Activated T-helper 17 cell treated with anti-CD3 and anti-CD28 coated beads, Interleukin-2, amount 50 U/mL, for 72 hours (primary cell): Measurements from ENCODE around the gene HES7. TPM values are rescaled to one million over a fixed set of nuclear protein-coding genes. Genes with fewer than 3 reads are reported as not detected.
A peak's percentile ranks its signal among the peaks of the same experiment; 100 is the strongest.

Experiments
- ATAC-seq: fragments of 150-1000 bp; cut with Tn5 transposase; replicated peaks from 2 replicates; pipeline ENCODE4 v1.10.0; 2021; ENCODE audit warnings: mild to moderate bottlenecking, moderate library complexity
- H3K27ac Mint-ChIP-seq: one replicate; pipeline ENCODE4 v1.8.0; 2022; ENCODE audit warnings: mixed read lengths
- H3K27me3 Mint-ChIP-seq: one replicate; pipeline ENCODE4 v1.8.0; 2022; ENCODE audit warnings: mixed read lengths
- H3K36me3 Mint-ChIP-seq: one replicate; pipeline ENCODE4 v1.8.0; 2022; ENCODE audit warnings: low read depth, mild to moderate bottlenecking, mixed read lengths
- H3K4me1 Mint-ChIP-seq: one replicate; pipeline ENCODE4 v1.8.0; 2022; ENCODE audit warnings: mixed read lengths
- H3K4me3 Mint-ChIP-seq: one replicate; pipeline ENCODE4 v1.8.0; 2022; ENCODE audit warnings: mild to moderate bottlenecking, mixed read lengths
- H3K9me3 Mint-ChIP-seq: one replicate; pipeline ENCODE4 v1.8.0; 2022; ENCODE audit warnings: mixed read lengths
- total RNA-seq, 2 donors: library from RNA; stranded (reverse); gene quantifications; one replicate each; pipeline ENCODE4 v1.2.3, GENCODE V29; 2022

HES7 gene
- total RNA-seq, 2 donors from 2014 or later = 2.9 to 10.0 TPM

GRCh38 chr17:8073627-8074484 is 50.0 kb downstream of the HES7 start:
- Mint-ChIP-seq H3K4me1 (peaks cover 20% of the 10 kb centered on the region), H3K9me3 (no peaks in the 10 kb centered on the region), H3K36me3 (no peaks in the 10 kb centered on the region), H3K4me3 (peak overlapping the region; percentile 86), H3K27ac (peak overlapping the region; percentile 73), H3K27me3 (peaks cover 27% of the 10 kb centered on the region)
- peak; percentile 94 for ATAC-seq

- Mint-ChIP-seq H3K9me3 (no peaks in the 10 kb centered on the region), H3K27me3 (peaks cover 27% of the 10 kb centered on the region), H3K4me1 (peaks cover 20% of the 10 kb centered on the region), H3K36me3 (no peaks in the 10 kb centered on the region), H3K27ac (peak overlapping the region; percentile 73), H3K4me3 (peak overlapping the region; percentile 86)
- peak; percentile 35 for ATAC-seq
Measured at GRCh38 chr17:8072729-8073461, 51.0 kb downstream of the HES7 start.

GRCh38 chr17:8072341-8072728 is 51.6 kb downstream of the HES7 start:
- Mint-ChIP-seq H3K9me3 (no peaks in the 10 kb centered on the region), H3K4me3 (peak overlapping the region; percentile 86), H3K36me3 (no peaks in the 10 kb centered on the region), H3K27me3 (peaks cover 27% of the 10 kb centered on the region), H3K27ac (no peak overlapping the region), H3K4me1 (peaks cover 20% of the 10 kb centered on the region)
- ATAC-seq = no peak

GRCh38 chr17:8071496-8071895 is 52.4 kb downstream of the HES7 start:
- no peak for ATAC-seq
- H3K4me1 Mint-ChIP-seq = peaks cover 20% of the 10 kb centered on the region
- no peaks in the 10 kb centered on the region for H3K36me3 Mint-ChIP-seq
- no peak overlapping the region for H3K27ac Mint-ChIP-seq
- H3K9me3 Mint-ChIP-seq = no peaks in the 10 kb centered on the region
- H3K27me3 Mint-ChIP-seq = peaks cover 27% of the 10 kb centered on the region
- H3K4me3 Mint-ChIP-seq = peak overlapping the region; percentile 86

Other genes with a start within 250 kb of the HES7 start
- gene CHD3, start 235.3 kb downstream of the HES7 start, total RNA-seq = 100 to 1,000 TPM; 154 to 217 TPM
- 10 to 100 TPM in 1 of 2 donors, 1 to 10 TPM in 1; 2.4 to 11.7 TPM for gene RNF227, start 207.8 kb downstream of the HES7 start, total RNA-seq
- 10 to 100 TPM in 1 of 2 donors, 1 to 10 TPM in 1; 8.6 to 11.9 TPM for gene KCNAB3, start 194.2 kb downstream of the HES7 start, total RNA-seq
- 100 to 1,000 TPM; 179 to 180 TPM for gene TRAPPC1, start 192.2 kb downstream of the HES7 start, total RNA-seq
- gene CNTROB, start 191.9 kb downstream of the HES7 start, total RNA-seq = 100 to 1,000 TPM in 1 of 2 donors, 10 to 100 TPM in 1; 74.0 to 152 TPM
- under 1 TPM; 0.15 to 0.77 TPM for gene GUCY2D, start 121.5 kb downstream of the HES7 start, total RNA-seq
- under 1 TPM in 1 of 2 donors, not detected in 1; 0.61 TPM for gene ALOX15B, start 85.0 kb downstream of the HES7 start, total RNA-seq
- 1 to 10 TPM; 1.1 to 6.2 TPM for gene ALOX12B, start 36.4 kb downstream of the HES7 start, total RNA-seq
- 1 to 10 TPM in 1 of 2 donors, under 1 TPM in 1; 0.13 to 1.3 TPM for gene ALOXE3, start 5.6 kb downstream of the HES7 start, total RNA-seq
- gene PER1, start 28.3 kb upstream of the HES7 start, total RNA-seq = 100 to 1,000 TPM in 1 of 2 donors, 10 to 100 TPM in 1; 52.0 to 269 TPM
- 10 to 100 TPM; 41.7 to 66.2 TPM for gene VAMP2, start 38.8 kb upstream of the HES7 start, total RNA-seq
- gene TMEM107, start 52.3 kb upstream of the HES7 start, total RNA-seq = 10 to 100 TPM; 43.3 to 45.3 TPM
- 1 to 10 TPM; 4.7 to 7.0 TPM for gene BORCS6, start 66.1 kb upstream of the HES7 start, total RNA-seq
- gene AURKB, start 86.5 kb upstream of the HES7 start, total RNA-seq = 100 to 1,000 TPM; 158 to 161 TPM
- 10 to 100 TPM; 53.8 to 80.4 TPM for gene CTC1, start 124.0 kb upstream of the HES7 start, total RNA-seq
- gene PFAS, start 125.2 kb upstream of the HES7 start, total RNA-seq = 100 to 1,000 TPM in 1 of 2 donors, 10 to 100 TPM in 1; 53.9 to 143 TPM
- 10 to 100 TPM; 44.9 to 56.0 TPM for gene RANGRF, start 164.6 kb upstream of the HES7 start, total RNA-seq
- 1 to 10 TPM; 3.6 to 4.3 TPM for gene SLC25A35, start 171.3 kb upstream of the HES7 start, total RNA-seq
- not detected for gene ARHGEF15, start 186.1 kb upstream of the HES7 start, total RNA-seq
- not detected for gene ODF4, start 215.7 kb upstream of the HES7 start, total RNA-seq